ENCODE measurements around the gene RBPJL. TPM values are rescaled to one million over a fixed set of nuclear protein-coding genes. Genes with fewer than 3 reads are reported as not detected.

Gene RBPJL
- total and polyA plus RNA-seq, 2 of the 13 experiments (the other 11 are each of a cell fraction or from before 2014, with no cell fraction given): not detected

DNA sequence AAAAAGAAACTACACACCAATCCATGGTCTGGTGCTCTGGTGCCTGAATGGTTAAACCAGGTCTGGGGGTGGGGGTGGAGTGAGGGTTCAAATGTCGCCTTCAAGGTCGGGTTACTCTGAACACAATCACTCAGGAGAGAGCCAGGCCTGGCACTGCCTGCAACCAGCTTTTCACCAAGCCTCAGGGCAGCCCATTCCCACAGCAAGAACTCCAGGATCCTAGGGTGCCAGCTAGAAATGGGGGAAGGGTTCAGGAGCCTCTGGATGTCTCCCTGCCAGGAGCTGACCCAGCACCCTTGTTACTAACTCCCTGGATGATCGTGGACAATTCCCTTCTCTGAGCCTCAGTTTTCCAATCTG is 34.9 kb downstream of the RBPJL start (continued):
- TF ChIP-seq, protein P1, sequence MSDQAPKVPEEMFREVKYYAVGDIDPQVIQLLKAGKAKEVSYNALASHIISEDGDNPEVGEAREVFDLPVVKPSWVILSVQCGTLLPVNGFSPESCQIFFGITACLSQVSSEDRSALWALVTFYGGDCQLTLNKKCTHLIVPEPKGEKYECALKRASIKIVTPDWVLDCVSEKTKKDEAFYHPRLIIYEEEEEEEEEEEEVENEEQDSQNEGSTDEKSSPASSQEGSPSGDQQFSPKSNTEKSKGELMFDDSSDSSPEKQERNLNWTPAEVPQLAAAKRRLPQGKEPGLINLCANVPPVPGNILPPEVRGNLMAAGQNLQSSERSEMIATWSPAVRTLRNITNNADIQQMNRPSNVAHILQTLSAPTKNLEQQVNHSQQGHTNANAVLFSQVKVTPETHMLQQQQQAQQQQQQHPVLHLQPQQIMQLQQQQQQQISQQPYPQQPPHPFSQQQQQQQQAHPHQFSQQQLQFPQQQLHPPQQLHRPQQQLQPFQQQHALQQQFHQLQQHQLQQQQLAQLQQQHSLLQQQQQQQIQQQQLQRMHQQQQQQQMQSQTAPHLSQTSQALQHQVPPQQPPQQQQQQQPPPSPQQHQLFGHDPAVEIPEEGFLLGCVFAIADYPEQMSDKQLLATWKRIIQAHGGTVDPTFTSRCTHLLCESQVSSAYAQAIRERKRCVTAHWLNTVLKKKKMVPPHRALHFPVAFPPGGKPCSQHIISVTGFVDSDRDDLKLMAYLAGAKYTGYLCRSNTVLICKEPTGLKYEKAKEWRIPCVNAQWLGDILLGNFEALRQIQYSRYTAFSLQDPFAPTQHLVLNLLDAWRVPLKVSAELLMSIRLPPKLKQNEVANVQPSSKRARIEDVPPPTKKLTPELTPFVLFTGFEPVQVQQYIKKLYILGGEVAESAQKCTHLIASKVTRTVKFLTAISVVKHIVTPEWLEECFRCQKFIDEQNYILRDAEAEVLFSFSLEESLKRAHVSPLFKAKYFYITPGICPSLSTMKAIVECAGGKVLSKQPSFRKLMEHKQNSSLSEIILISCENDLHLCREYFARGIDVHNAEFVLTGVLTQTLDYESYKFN (CRISPR knock-in tag; conservative IDR thresholded peaks at IDR 0.05): no peak
- no peak for TF ChIP-seq EED (CRISPR knock-in tag; IDR thresholded peaks at IDR 0.05)
- no peak for TF ChIP-seq ZNF235 (CRISPR knock-in tag; IDR thresholded peaks at IDR 0.05; ENCODE audit: borderline replicate concordance)
- no peak for TF ChIP-seq CHD4 (IDR thresholded peaks at IDR 0.05; ENCODE audit: borderline replicate concordance, low read length)
- peak; percentile 80 for TF ChIP-seq ZNF605 (CRISPR knock-in tag; IDR thresholded peaks at IDR 0.05)
- no peak; the same call in 1 of the 2 replicates for TF ChIP-seq DR1 (CRISPR knock-in tag; IDR thresholded peaks at IDR 0.05)
- TF ChIP-seq ZNF746 (CRISPR knock-in tag; IDR thresholded peaks at IDR 0.05): no peak
- TF ChIP-seq ZNF567 (CRISPR knock-in tag; IDR thresholded peaks at IDR 0.05; ENCODE audit: borderline replicate concordance): peak; percentile 13; the same call in 1 of the 2 replicates
- TF ChIP-seq, protein P2, sequence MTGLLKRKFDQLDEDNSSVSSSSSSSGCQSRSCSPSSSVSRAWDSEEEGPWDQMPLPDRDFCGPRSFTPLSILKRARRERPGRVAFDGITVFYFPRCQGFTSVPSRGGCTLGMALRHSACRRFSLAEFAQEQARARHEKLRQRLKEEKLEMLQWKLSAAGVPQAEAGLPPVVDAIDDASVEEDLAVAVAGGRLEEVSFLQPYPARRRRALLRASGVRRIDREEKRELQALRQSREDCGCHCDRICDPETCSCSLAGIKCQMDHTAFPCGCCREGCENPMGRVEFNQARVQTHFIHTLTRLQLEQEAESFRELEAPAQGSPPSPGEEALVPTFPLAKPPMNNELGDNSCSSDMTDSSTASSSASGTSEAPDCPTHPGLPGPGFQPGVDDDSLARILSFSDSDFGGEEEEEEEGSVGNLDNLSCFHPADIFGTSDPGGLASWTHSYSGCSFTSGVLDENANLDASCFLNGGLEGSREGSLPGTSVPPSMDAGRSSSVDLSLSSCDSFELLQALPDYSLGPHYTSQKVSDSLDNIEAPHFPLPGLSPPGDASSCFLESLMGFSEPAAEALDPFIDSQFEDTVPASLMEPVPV (CRISPR knock-in tag; IDR thresholded peaks at IDR 0.05): peak; percentile 69; the same call in 1 of the 2 replicates
- no peak for TF ChIP-seq GLI4 (CRISPR knock-in tag; IDR thresholded peaks at IDR 0.05; ENCODE audit: borderline replicate concordance)
- TF ChIP-seq, protein P3, sequence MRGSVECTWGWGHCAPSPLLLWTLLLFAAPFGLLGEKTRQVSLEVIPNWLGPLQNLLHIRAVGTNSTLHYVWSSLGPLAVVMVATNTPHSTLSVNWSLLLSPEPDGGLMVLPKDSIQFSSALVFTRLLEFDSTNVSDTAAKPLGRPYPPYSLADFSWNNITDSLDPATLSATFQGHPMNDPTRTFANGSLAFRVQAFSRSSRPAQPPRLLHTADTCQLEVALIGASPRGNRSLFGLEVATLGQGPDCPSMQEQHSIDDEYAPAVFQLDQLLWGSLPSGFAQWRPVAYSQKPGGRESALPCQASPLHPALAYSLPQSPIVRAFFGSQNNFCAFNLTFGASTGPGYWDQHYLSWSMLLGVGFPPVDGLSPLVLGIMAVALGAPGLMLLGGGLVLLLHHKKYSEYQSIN (CRISPR knock-in tag; IDR thresholded peaks at IDR 0.05; ENCODE audit: borderline replicate concordance): no peak
- TF ChIP-seq, protein P4, sequence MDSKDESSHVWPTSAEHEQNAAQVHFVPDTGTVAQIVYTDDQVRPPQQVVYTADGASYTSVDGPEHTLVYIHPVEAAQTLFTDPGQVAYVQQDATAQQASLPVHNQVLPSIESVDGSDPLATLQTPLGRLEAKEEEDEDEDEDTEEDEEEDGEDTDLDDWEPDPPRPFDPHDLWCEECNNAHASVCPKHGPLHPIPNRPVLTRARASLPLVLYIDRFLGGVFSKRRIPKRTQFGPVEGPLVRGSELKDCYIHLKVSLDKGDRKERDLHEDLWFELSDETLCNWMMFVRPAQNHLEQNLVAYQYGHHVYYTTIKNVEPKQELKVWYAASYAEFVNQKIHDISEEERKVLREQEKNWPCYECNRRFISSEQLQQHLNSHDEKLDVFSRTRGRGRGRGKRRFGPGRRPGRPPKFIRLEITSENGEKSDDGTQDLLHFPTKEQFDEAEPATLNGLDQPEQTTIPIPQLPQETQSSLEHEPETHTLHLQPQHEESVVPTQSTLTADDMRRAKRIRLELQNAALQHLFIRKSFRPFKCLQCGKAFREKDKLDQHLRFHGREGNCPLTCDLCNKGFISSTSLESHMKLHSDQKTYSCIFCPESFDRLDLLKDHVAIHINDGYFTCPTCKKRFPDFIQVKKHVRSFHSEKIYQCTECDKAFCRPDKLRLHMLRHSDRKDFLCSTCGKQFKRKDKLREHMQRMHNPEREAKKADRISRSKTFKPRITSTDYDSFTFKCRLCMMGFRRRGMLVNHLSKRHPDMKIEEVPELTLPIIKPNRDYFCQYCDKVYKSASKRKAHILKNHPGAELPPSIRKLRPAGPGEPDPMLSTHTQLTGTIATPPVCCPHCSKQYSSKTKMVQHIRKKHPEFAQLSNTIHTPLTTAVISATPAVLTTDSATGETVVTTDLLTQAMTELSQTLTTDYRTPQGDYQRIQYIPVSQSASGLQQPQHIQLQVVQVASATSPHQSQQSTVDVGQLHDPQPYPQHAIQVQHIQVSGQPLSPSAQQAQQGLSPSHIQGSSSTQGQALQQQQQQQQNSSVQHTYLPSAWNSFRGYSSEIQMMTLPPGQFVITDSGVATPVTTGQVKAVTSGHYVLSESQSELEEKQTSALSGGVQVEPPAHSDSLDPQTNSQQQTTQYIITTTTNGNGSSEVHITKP (CRISPR knock-in tag; IDR thresholded peaks at IDR 0.05; ENCODE audit: low read depth): no peak
- TF ChIP-seq HNRNPL (IDR thresholded peaks at IDR 0.05; ENCODE audit: low read depth, low read length): peak; percentile 79; the same call in 1 of the 2 replicates
- TF ChIP-seq ZNF10 (CRISPR knock-in tag; IDR thresholded peaks at IDR 0.05; ENCODE audit: borderline replicate concordance, low read depth): no peak
- peak; percentile 59; the same call in 1 of the 2 replicates for TF ChIP-seq HNF4G (IDR thresholded peaks at IDR 0.05; ENCODE audit: borderline replicate concordance, low read depth, low read length)
- no peak for TF ChIP-seq HNF4G (CRISPR knock-in tag; IDR thresholded peaks at IDR 0.05; ENCODE audit: borderline replicate concordance, low read depth)
- TF ChIP-seq, protein P5, sequence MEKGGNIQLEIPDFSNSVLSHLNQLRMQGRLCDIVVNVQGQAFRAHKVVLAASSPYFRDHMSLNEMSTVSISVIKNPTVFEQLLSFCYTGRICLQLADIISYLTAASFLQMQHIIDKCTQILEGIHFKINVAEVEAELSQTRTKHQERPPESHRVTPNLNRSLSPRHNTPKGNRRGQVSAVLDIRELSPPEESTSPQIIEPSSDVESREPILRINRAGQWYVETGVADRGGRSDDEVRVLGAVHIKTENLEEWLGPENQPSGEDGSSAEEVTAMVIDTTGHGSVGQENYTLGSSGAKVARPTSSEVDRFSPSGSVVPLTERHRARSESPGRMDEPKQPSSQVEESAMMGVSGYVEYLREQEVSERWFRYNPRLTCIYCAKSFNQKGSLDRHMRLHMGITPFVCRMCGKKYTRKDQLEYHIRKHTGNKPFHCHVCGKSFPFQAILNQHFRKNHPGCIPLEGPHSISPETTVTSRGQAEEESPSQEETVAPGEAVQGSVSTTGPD (CRISPR knock-in tag; IDR thresholded peaks at IDR 0.05): peak; percentile 41; the same call in 1 of the 2 replicates
- no peak for TF ChIP-seq PITX1 (CRISPR knock-in tag; IDR thresholded peaks at IDR 0.05)

All from HepG2 (cell line).